Measurements from ENCODE around the gene REEP6. TPM values are rescaled to one million over a fixed set of nuclear protein-coding genes. Genes with fewer than 3 reads are reported as not detected.

The REEP6 gene
- total and polyA plus RNA-seq, 2 of the 4 experiments (the other 2 are of a cell fraction): 1.3 to 2.2 TPM

- no peak overlapping the region for H2AK9ac ChIP-seq (replicated peaks; ENCODE audit: low read depth, low read length, poor library complexity)
- H4K91ac ChIP-seq (ENCODE audit: insufficient read depth, low read depth, low read length): no peak overlapping the region
- BruUV-seq (replicated peaks): no TSS peak
- dilution Hi-C loops (cut with HindIII; ENCODE audit: low sequenced_read_pairs, unreplicated experiment): no loop called here
- no peaks in the 10 kb centered on the region for H3K79me1 ChIP-seq (ENCODE audit: low read depth in 1 of 2, low read length in 2 of 2)
- peak; percentile 40 for ATAC-seq (ENCODE audit: low read depth)
- H4K5ac ChIP-seq (ENCODE audit: low read depth, low read length): no peak overlapping the region
- no peak overlapping the region for H2BK120ac ChIP-seq (ENCODE audit: low read depth, low read length)
- H2BK5ac ChIP-seq (ENCODE audit: low read depth, low read length, poor library complexity, severe bottlenecking): no peak overlapping the region
- H4K8ac ChIP-seq (ENCODE audit: low read depth in 2 of 2, low read length in 2 of 2): no peak overlapping the region
- H2AK5ac ChIP-seq (ENCODE audit: low read depth, low read length): no peak overlapping the region
- H3K9me1 ChIP-seq (ENCODE audit: insufficient read depth, low read length): no peaks in the 10 kb centered on the region
- H3K36me3 ChIP-seq (ENCODE audit: control insufficient read depth, insufficient read depth, low read length): peaks cover 3% of the 10 kb centered on the region; the same call in 1 of the 2 replicates
- no peak overlapping the region for H3K4ac ChIP-seq (ENCODE audit: low read depth, low read length)
- ChIA-PET POLR2A (ENCODE audit: unreplicated experiment) (no interaction called here), CTCF (interaction anchor here (0.6 to 0.7 kb wide), 3 partner anchors 12 to 81 kb away, joined by 3 read pairs; no protein-coding TSS in a partner anchor)
- H2BK20ac ChIP-seq (ENCODE audit: low read depth, low read length): no peak overlapping the region
- no peak overlapping the region for H3K27ac ChIP-seq (ENCODE audit: insufficient read depth, low read length)
- intact Hi-C loops (cut with micrococcal nuclease): no loop called here
- peak overlapping the region; percentile 58 for H2AFZ ChIP-seq (replicated peaks; ENCODE audit: low read length, poor library complexity)
- 47% methylated on average over 52 of the region's 83 CpGs; no CpG with 5 or more reads in 1 of the 2 experiments for WGBS, 2 experiments (ENCODE audit: extremely low coverage in 2 of 2, insufficient read length in 1 of 2)
- no peak overlapping the region for H2BK15ac ChIP-seq (ENCODE audit: low read depth, low read length)
- H3K9ac ChIP-seq (ENCODE audit: low read depth, low read length): no peak overlapping the region
- peaks cover 45% of the 10 kb centered on the region for H3K27me3 ChIP-seq (ENCODE audit: control insufficient read depth, insufficient read depth, low read length)
- H3K18ac ChIP-seq (ENCODE audit: low read depth, low read length): no peak overlapping the region
- peak; percentile 36; the same call in 1 of the 2 replicates for TF ChIP-seq RAD21 (IDR thresholded peaks at IDR 0.05; ENCODE audit: low read length)
- no peak for TF ChIP-seq BHLHE40 (IDR thresholded peaks at IDR 0.05; ENCODE audit: low read depth, low read length)
- TF ChIP-seq CTCF (conservative IDR thresholded peaks at IDR 0.05; ENCODE audit: low read depth, low read length): peak; percentile 37
- peak; percentile 23; the same call in 1 of the 2 replicates for TF ChIP-seq SMC3 (IDR thresholded peaks at IDR 0.05; ENCODE audit: low read depth, low read length)
- no peak for TF ChIP-seq CHD1 (IDR thresholded peaks at IDR 0.05; ENCODE audit: low read depth, low read length)
- no peak for TF ChIP-seq RFX5 (IDR thresholded peaks at IDR 0.05; ENCODE audit: low read depth, low read length)
- H4K20me1 ChIP-seq (ENCODE audit: insufficient read depth, low read length): peaks cover 47% of the 10 kb centered on the region
- peak; percentile 36 for DNase-seq
- in situ Hi-C loops (cut with MboI; ENCODE audit: low sequenced_read_pairs): no loop called here
- H3K4me1 ChIP-seq (ENCODE audit: control insufficient read depth, insufficient read depth, low read length): peaks cover 14% of the 10 kb centered on the region
- no peak overlapping the region for H3K23ac ChIP-seq (ENCODE audit: low read depth, low read length)
- no peaks in the 10 kb centered on the region; the same call in 1 of the 2 replicates for H3K9me3 ChIP-seq (ENCODE audit: control insufficient read depth, insufficient read depth, low read length)
- no peak overlapping the region for H3K4me3 ChIP-seq (ENCODE audit: insufficient read depth, low read depth, low read length)
- no peak overlapping the region for H3K14ac ChIP-seq (replicated peaks; ENCODE audit: low read depth, low read length)
- no peak overlapping the region for H3K4me2 ChIP-seq (ENCODE audit: low read depth, low read length)
- H3K56ac ChIP-seq (ENCODE audit: extremely low read depth, insufficient read depth, low read length): no peak overlapping the region
These were observed 25.6 kb upstream of the REEP6 start for GRCh38 chr19:1465191-1466016.
